Umbilical cord (tissue), 2 donors: ENCODE results near the gene MAGI1. TPM values are rescaled to one million over a fixed set of nuclear protein-coding genes. Genes with fewer than 3 reads are reported as not detected.

ENCODE experiments used
- DNase-seq: peaks from one replicate; pipeline ENCODE4 v3.0.0-alpha.2; 2015; ENCODE audit warnings: low spot score
- total RNA-seq: library from RNA; depleted of rRNA; stranded (reverse); fragments of >200 nt; gene quantifications from one replicate; pipeline ENCODE4 v1.2.3, GENCODE V29; 2014; ENCODE audit warnings: low replicate concordance; ENCODE audit not compliant: insufficient read depth

The MAGI1 gene
- total RNA-seq, 1 donor from 2014 or later = 34.7 TPM

DNA sequence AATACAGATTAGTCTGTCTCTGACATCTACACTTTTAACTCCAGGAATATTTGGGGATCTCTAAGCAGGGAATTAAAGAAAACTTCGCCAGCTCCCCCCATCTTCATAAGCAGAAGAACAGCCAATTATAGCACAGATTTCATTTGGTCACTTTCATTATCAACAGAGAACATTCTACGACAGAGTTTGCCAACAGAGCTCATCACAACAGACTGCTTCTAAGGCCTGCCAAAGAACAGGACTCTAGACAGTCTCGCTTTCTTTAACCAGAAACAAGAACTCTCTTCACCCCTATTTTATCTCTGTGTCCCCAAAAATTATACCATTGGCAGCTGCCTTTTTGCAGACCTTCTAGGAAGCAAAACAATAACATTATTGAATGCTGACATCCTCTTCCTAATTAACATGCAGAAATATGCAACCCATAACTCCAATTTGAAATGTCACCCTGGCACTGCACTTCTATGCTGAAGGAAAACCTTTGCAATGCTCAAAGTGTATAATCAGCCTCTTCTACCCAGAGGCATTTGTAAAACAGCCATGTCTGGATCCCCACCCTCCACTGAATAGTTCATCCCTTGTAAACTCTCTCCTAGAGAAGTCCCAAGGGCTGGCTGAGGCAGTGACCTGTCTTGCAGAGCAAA lies 552.8 kb downstream of the MAGI1 start:
- peak; percentile 21 for DNase-seq

GRCh38 chr3:65484964-65485363 lies 553.8 kb downstream of the MAGI1 start:
- peak; percentile 12 for DNase-seq

DNA sequence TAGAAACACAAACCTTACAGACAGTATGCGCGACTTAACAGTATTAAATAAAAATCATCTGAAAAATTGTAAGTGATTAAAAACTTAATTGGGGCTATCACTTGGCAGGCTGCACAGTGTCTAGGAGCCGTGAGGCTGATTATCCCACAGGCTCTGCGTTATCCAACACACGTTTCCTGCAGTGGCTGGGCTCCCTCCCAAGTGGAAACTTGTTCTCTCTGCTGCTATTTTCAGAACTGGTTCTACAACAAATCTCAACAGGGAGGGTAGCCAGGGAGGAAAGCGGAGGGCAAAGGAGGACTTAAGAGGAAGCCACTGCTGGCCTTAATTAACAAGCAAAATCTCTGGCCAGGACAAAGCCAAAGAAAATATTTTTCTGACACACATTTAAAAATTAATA lies 555.2 kb downstream of the MAGI1 start:
- DNase-seq = peak; percentile 92

- DNase-seq = peak; percentile 60
Observed at GRCh38 chr3:65483011-65483410, 555.7 kb downstream of the MAGI1 start.

DNA sequence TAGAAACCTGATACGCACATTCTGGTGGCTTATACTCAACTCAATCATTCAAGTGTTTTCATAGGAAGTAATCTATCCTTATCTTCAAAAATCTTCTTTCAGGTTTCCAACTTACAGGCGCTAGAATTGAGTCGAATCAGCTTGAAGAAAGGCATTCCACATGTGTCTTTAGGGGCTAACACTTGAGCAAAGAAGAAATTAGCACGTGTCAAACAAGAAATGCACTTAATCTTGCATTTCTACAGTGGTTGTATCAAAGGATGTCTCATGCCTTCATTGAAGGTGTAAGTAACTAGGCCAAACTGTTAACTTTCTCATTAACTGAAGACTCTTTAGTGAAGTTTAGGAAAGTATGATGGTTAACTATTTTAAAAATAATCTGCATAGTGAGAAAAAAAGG lies 557.6 kb downstream of the MAGI1 start:
- no peak for DNase-seq

- no peak for DNase-seq
Observed at GRCh38 chr3:65479990-65480389, 558.7 kb downstream of the MAGI1 start.

- DNase-seq = no peak
Observed at GRCh38 chr3:65478551-65479500, 559.9 kb downstream of the MAGI1 start.

DNA sequence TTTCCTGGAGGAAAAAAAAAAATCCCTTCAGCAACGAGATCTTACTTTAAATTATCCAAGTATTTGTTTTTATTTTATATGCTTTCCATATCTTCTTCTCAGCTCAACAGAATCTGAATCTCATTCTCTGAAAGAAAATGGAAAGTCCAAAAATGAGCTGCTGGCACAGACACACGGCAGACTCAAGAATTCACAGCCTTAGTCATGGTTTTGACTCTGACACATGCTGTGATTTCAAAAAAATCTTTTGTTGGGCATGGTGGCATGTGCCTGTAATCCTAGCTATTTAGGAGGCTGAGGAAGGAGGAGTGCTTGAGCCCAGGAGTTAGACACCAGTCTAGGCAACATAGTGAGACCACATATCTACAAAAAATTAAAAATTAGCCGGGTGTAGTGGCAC lies 565.0 kb downstream of the MAGI1 start:
- peak; percentile 14 for DNase-seq

GRCh38 chr3:65472501-65472900 lies 566.2 kb downstream of the MAGI1 start:
- no peak for DNase-seq

DNA sequence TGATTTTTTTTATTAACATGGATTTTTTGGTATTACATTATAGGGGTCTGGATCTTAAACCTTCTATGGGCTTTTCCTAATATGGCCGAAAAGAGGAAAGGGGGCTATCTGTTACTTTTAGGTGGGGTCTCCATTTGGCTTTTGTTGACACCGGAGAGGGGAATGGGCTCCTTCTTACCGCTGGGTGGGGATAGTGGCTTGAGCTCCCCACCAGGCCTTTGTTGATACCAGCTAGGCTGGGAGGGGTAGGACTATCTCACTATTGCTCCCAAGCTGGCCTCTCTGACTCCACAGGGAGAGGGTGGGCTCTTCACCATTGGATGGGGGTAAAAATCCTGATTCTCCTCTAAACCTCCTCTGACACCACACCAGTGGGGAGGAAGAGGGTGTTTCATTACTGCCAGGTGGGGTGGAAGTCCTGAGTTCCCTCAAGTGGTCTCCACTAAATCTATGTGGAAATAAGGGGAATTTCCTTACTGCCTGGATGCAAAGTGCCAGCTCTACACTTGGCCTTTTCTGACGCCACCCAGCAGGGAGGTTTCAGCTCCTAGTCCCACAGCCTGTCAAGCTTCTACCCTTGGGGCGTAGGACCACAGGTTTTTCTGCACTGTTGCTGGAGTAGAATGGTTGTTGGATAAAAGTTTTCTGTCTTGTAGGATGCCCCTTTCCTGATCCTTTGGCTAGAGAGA lies 572.3 kb downstream of the MAGI1 start:
- no peak for DNase-seq

DNA sequence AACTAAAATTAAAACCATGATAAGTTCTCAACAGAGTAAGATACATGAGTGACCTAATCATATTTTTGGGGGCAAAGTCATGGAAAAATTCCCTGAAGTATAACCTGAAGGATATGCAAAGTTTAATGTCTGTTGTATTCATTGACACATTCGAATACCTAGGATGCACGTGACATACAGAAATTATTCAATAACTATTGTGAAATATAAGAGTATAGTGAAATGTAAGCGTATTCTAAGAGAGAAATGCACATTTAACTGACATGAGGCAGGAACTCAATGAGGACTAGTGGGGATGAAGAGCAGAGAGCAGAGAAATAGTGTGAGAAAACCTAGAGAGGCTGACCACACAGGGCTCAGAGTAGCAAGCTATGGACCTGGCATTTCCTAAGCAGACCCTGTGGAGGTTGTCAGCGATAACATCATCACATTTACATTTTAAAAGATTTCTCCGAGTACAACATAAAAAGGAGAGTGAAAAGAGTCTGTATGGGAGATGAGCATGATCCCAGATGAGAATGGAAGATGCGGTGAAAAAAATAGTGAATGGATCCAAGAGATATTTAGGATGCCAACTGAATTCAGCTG lies 588.8 kb downstream of the MAGI1 start:
- no peak for DNase-seq

GRCh38 chr3:65448120-65448519 lies 590.6 kb downstream of the MAGI1 start:
- no peak for DNase-seq

DNA sequence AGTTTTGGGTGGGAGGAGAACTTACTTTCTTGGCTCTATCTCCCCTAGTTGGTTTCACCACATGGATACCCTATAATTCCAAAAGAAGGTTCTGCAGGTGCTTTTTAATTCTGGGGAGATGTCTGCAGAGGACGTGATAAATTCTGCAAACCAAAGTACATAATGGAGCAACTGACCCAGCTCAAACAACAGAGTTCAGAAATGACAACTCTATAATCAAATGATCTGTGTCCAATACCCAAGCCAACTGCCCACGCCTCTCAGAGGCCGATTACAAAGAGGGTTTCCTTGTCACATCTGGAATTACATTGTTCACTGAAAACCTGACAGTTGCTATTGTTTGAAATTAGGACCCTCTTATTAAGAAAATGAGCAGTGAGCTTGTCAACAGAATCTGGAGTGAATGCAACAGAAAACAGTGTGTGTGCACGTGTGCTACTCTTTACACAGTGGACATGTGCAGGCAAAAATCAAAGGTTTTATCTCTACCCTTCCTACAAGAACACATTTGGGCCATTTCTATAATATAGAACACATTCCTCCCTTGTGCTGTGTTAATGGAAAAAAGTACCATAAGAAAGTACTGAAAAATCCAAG lies 593.0 kb downstream of the MAGI1 start:
- no peak for DNase-seq

- no peak for DNase-seq
Observed at GRCh38 chr3:65444447-65444815, 594.3 kb downstream of the MAGI1 start.

DNA sequence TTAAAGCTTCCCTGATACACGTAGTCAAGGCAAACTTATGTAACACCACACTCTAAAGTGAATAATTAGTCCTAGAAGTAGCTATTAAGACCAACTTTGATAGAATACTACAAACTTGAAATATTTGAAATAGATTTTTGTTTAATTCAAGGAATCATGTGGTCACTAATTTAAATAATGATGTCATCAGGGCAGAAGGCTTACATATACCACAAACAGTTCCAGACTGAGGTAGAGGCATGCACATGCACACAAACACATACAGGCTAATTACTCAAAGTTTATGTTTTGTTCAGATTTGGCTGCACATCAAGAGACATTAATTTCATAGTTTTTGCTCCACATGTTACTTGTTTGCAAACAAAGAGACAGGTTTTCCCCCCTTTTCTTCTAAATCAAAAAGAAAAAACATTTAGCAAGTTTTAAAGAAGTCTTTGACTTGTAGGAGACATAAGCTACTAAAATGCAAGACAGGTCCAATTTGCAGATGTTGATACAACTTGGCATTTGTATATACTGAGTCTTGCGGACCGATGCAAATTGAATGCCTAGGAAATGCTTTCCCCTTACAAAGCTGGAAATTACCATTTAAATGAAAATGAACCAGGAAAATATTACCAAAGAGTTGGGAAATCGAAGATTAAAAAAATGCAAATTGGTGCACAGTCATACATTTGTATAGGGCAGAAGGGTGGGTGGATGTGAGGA lies 594.8 kb downstream of the MAGI1 start:
- no peak for DNase-seq

DNA sequence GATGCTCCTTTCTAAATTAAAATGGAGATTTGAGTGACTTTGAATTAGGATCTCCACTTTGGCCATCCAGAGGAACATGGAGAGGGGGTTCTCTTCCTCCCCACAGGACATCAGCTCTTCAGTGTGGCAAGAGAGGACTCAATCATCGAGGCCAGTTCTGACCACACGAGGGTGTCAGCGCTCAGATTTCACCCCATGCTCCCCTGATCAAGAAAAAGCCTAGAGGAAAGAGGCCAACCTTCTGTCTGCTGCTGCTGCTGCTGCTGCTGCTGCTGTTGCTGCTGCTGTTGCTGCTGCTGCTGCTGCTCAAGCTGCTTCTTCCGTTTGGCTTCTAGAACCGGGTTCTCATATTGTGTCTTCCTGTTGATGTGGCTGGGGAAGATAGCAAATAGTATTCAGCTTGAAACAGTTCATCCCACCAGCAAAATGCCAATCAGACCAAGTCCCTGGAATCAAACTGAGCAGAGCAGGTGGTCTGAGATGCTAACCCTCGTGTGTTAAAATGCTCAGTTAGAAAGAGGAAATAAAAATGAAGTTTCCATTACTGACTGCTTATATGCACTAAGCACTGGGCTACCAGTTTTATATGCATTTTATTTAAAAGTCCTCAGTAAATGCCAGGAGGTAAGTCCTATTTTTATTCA lies 599.0 kb downstream of the MAGI1 start:
- DNase-seq = peak; percentile 88

GRCh38 chr3:65438612-65439011 lies 600.1 kb downstream of the MAGI1 start:
- no peak for DNase-seq

GRCh38 chr3:65438096-65438495 lies 600.6 kb downstream of the MAGI1 start:
- no peak for DNase-seq

DNA sequence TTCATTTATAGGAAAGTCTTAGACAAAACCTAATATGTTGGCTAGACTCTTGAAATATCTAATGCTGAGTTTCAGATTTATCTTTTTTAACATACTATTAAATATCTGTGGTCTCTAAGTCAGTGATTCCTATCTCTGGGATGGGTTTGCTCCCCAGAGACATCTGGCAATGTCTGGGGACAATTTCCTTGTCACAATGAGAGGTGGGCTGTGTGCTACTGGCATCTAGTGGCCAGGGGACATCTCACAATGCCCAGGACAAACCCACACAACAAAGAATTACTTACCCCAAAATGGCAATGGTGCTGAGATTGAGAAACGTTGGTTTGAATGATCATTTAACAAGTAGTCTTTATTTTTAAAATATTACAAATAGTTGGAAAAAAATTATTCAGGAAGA lies 602.1 kb downstream of the MAGI1 start:
- DNase-seq = peak; percentile 6

DNA sequence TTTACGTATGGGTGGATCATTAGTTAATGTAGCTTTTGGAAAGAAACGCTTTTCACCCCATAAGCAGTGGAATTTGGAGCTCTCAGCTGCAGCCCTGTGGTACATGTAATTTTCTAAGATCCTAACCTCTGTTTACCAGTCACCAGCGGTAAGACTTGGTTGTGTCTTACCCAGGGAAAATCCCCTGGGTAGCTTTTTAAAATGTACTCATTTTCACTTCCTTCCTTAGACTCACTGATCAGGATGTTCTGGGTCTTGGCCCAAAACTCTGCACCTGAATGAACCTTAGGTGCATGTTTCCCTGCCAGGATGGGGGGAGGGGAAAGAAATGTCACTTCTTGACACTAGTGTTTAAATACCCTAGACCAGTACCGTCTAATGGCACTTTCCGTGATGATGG lies 605.2 kb downstream of the MAGI1 start:
- no peak for DNase-seq
